Activated CD8-positive, alpha-beta T cell treated with anti-CD3 and anti-CD28 coated beads for 36 hours (primary cell): Measurements from ENCODE around the gene FSTL4. TPM values are rescaled to one million over a fixed set of nuclear protein-coding genes. Genes with fewer than 3 reads are reported as not detected.

ENCODE experiments used
- ATAC-seq: fragments of 200-7000 bp; cut with Tn5 transposase; one replicate; pipeline ENCODE4 v1.10.0; 2021; ENCODE audit warnings: mild to moderate bottlenecking, moderate library complexity
- CTCF ChIA-PET: fragments of 350-600 bp; sonication (Branson Sonifier 250); formaldehyde crosslinking; loops from one replicate; lab custom pipeline; 2021; ENCODE audit warnings: antibody characterized with exemption; lab: Charles Lee
- POLR2A ChIA-PET: fragments of 350-600 bp; sonication (Branson Sonifier 250); formaldehyde crosslinking; loops from one replicate; lab custom pipeline; 2021; ENCODE audit warnings: antibody characterized with exemption; lab: Charles Lee
- DNase-seq: peaks from one replicate; pipeline ENCODE4 v3.0.0-alpha.2; 2020
- H3K27ac Mint-ChIP-seq: one replicate; pipeline ENCODE4 v1.8.0; 2021; ENCODE audit warnings: mild to moderate bottlenecking, mixed read lengths
- H3K27me3 Mint-ChIP-seq: one replicate; pipeline ENCODE4 v1.8.0; 2021; ENCODE audit warnings: mixed read lengths
- H3K36me3 Mint-ChIP-seq: one replicate; pipeline ENCODE4 v1.8.0; 2021; ENCODE audit warnings: low read depth, mixed read lengths
- H3K4me1 Mint-ChIP-seq: one replicate; pipeline ENCODE4 v1.8.0; 2021; ENCODE audit warnings: low read depth, mixed read lengths
- H3K4me3 Mint-ChIP-seq: one replicate; pipeline ENCODE4 v1.8.0; 2021; ENCODE audit warnings: mild to moderate bottlenecking, moderate library complexity, mixed read lengths
- H3K9me3 Mint-ChIP-seq: one replicate; pipeline ENCODE4 v1.8.0; 2021; ENCODE audit warnings: mixed read lengths
- CTCF ChIP-seq: fragments of 200-600 bp; IDR thresholded peaks from one replicate; pipeline ENCODE4 v1.8.0; 2022; ENCODE audit warnings: antibody characterized with exemption, mild to moderate bottlenecking
- intact Hi-C: fragments of 100-400 bp; cut with micrococcal nuclease; formaldehyde crosslinking; loops from one replicate; pipeline ENCODE4 v1.10.0; 2022
- total RNA-seq, 2 experiments: library from RNA; stranded (reverse); gene quantifications; one replicate each; pipeline ENCODE4 v1.2.3, GENCODE V29; 2021

Gene FSTL4
- total RNA-seq, 2 experiments from 2014 or later, result not detected

- ChIA-PET POLR2A (no interaction called here), CTCF (no interaction called here)
- intact Hi-C loops, result no loop called here
- Mint-ChIP-seq H3K27me3 (peaks cover 2% of the 10 kb centered on the region), H3K4me3 (no peak overlapping the region), H3K9me3 (no peaks in the 10 kb centered on the region), H3K36me3 (no peaks in the 10 kb centered on the region), H3K4me1 (no peaks in the 10 kb centered on the region), H3K27ac (no peak overlapping the region)
- ATAC-seq (no peak), DNase-seq (no peak)
- no peak for TF ChIP-seq CTCF
These were observed 250.4 kb downstream of the FSTL4 start for GRCh38 chr5:133361922-133362321.

GRCh38 chr5:133360693-133361472 lies 251.5 kb downstream of the FSTL4 start:
- Mint-ChIP-seq H3K27me3 (peaks cover 2% of the 10 kb centered on the region), H3K4me3 (no peak overlapping the region), H3K9me3 (no peaks in the 10 kb centered on the region), H3K4me1 (peaks cover 3% of the 10 kb centered on the region), H3K27ac (no peak overlapping the region), H3K36me3 (no peaks in the 10 kb centered on the region)
- POLR2A ChIA-PET, result interaction anchor here (0.5 kb wide), 1 partner anchor 208 kb away, joined by 3 read pairs; no protein-coding TSS in a partner anchor
- DNase-seq (no peak), ATAC-seq (no peak)
- CTCF ChIA-PET, result interaction anchor here (0.7 to 1.6 kb wide), 3 partner anchors 10 to 250 kb away, joined by 3 to 6 read pairs (median 5); no protein-coding TSS in a partner anchor
- intact Hi-C loops, result no loop called here
- TF ChIP-seq CTCF, result no peak

GRCh38 chr5:133359861-133360260 lies 252.5 kb downstream of the FSTL4 start:
- DNase-seq (no peak), ATAC-seq (no peak)
- Mint-ChIP-seq H3K27ac (no peak overlapping the region), H3K27me3 (peaks cover 2% of the 10 kb centered on the region), H3K9me3 (no peaks in the 10 kb centered on the region), H3K4me3 (no peak overlapping the region), H3K36me3 (no peaks in the 10 kb centered on the region), H3K4me1 (peaks cover 3% of the 10 kb centered on the region)
- ChIA-PET POLR2A (interaction anchor here (0.5 kb wide), 1 partner anchor 207 kb away, joined by 3 read pairs; no protein-coding TSS in a partner anchor), CTCF (interaction anchor here (1.5 to 1.6 kb wide), 2 partner anchors 63 to 249 kb away, joined by 5 to 6 read pairs; no protein-coding TSS in a partner anchor)
- TF ChIP-seq CTCF, result no peak
- intact Hi-C loops, result no loop called here

- peaks cover 3% of the 10 kb centered on the region for H3K4me1 Mint-ChIP-seq
- no peak overlapping the region for H3K27ac Mint-ChIP-seq
- H3K27me3 Mint-ChIP-seq, result no peaks in the 10 kb centered on the region
- no peak for DNase-seq
- ChIA-PET CTCF (no interaction called here), POLR2A (no interaction called here)
- intact Hi-C loops, result no loop called here
- no peak overlapping the region for H3K4me3 Mint-ChIP-seq
- ATAC-seq, result no peak
- no peak for TF ChIP-seq CTCF
- no peaks in the 10 kb centered on the region for H3K36me3 Mint-ChIP-seq
- no peaks in the 10 kb centered on the region for H3K9me3 Mint-ChIP-seq
These were observed 254.1 kb downstream of the FSTL4 start for GRCh38 chr5:133358271-133358670.

GRCh38 chr5:133357758-133358157 lies 254.6 kb downstream of the FSTL4 start:
- POLR2A ChIA-PET, result no interaction called here
- ATAC-seq, result no peak
- no peak for DNase-seq
- H3K4me3 Mint-ChIP-seq, result no peak overlapping the region
- H3K36me3 Mint-ChIP-seq, result no peaks in the 10 kb centered on the region
- CTCF ChIA-PET, result interaction anchor here (0.9 kb wide), 1 partner anchor 16 kb away, joined by 3 read pairs; no protein-coding TSS in a partner anchor
- no peaks in the 10 kb centered on the region for H3K27me3 Mint-ChIP-seq
- H3K27ac Mint-ChIP-seq, result no peak overlapping the region
- H3K4me1 Mint-ChIP-seq, result peaks cover 3% of the 10 kb centered on the region
- H3K9me3 Mint-ChIP-seq, result no peaks in the 10 kb centered on the region
- TF ChIP-seq CTCF, result no peak
- intact Hi-C loops, result no loop called here
